Liver (tissue), 3 donors: ENCODE data around the gene MAP3K19.

ENCODE experiments used
- JUND ChIP-seq, 2 donors: IDR thresholded peaks; 2 replicates each; pipeline ENCODE4 v1.6.1; 2016; ENCODE audit warnings: antibody characterized with exemption in 2 of 2
- MAX ChIP-seq: IDR thresholded peaks from 2 replicates; pipeline ENCODE4 v1.6.1; 2016; ENCODE audit warnings: antibody characterized with exemption
- SP1 ChIP-seq: IDR thresholded peaks from 2 replicates; pipeline ENCODE4 v1.6.1; 2018; ENCODE audit warnings: antibody characterized with exemption, mild to moderate bottlenecking
- TF ChIP-seq, protein P1 (sequence below): fragments of 150-350 bp; IDR thresholded peaks from 2 replicates; pipeline ENCODE4 v1.5.1; 2017; ENCODE audit warnings: improper control_type of control experiment, low read depth, low read length; ENCODE audit not compliant: missing input control
- TF ChIP-seq, protein P2 (sequence below): IDR thresholded peaks from 2 replicates; pipeline ENCODE4 v1.6.1; 2016; ENCODE audit warnings: antibody characterized with exemption
- TF ChIP-seq, protein P3 (sequence below): IDR thresholded peaks from 2 replicates; pipeline ENCODE4 v1.6.1; 2016; ENCODE audit warnings: antibody characterized with exemption
- donor health status: healthy.
- donor health status: healthy.

- TF ChIP-seq, protein P1, sequence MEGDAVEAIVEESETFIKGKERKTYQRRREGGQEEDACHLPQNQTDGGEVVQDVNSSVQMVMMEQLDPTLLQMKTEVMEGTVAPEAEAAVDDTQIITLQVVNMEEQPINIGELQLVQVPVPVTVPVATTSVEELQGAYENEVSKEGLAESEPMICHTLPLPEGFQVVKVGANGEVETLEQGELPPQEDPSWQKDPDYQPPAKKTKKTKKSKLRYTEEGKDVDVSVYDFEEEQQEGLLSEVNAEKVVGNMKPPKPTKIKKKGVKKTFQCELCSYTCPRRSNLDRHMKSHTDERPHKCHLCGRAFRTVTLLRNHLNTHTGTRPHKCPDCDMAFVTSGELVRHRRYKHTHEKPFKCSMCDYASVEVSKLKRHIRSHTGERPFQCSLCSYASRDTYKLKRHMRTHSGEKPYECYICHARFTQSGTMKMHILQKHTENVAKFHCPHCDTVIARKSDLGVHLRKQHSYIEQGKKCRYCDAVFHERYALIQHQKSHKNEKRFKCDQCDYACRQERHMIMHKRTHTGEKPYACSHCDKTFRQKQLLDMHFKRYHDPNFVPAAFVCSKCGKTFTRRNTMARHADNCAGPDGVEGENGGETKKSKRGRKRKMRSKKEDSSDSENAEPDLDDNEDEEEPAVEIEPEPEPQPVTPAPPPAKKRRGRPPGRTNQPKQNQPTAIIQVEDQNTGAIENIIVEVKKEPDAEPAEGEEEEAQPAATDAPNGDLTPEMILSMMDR, result no peak
- TF ChIP-seq, protein P2, sequence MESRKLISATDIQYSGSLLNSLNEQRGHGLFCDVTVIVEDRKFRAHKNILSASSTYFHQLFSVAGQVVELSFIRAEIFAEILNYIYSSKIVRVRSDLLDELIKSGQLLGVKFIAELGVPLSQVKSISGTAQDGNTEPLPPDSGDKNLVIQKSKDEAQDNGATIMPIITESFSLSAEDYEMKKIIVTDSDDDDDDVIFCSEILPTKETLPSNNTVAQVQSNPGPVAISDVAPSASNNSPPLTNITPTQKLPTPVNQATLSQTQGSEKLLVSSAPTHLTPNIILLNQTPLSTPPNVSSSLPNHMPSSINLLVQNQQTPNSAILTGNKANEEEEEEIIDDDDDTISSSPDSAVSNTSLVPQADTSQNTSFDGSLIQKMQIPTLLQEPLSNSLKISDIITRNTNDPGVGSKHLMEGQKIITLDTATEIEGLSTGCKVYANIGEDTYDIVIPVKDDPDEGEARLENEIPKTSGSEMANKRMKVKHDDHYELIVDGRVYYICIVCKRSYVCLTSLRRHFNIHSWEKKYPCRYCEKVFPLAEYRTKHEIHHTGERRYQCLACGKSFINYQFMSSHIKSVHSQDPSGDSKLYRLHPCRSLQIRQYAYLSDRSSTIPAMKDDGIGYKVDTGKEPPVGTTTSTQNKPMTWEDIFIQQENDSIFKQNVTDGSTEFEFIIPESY, result no peak
- TF ChIP-seq MAX, result no peak
- TF ChIP-seq JUND (IDR thresholded peaks at IDR 0.05), result no peak
- TF ChIP-seq, protein P3, sequence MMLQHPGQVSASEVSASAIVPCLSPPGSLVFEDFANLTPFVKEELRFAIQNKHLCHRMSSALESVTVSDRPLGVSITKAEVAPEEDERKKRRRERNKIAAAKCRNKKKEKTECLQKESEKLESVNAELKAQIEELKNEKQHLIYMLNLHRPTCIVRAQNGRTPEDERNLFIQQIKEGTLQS, result no peak
- TF ChIP-seq SP1, result no peak
Measured at GRCh38 chr2:135022952-135023880, 24.0 kb downstream of the MAP3K19 start.
